NCI-H524 treated with DMSO at 0.1 percent for 48 hours (cell line): Measurements from ENCODE around the gene EYA2.

Experiments
- DNase-seq: peaks from one replicate; lab custom pipeline; 2025; lab: John Stamatoyannopoulos, UW

Gene EYA2

GRCh38 chr20:47113362-47114109 is 218.9 kb downstream of the EYA2 start:
- DNase-seq, result no peak

- no peak for DNase-seq
These were observed 221.1 kb downstream of the EYA2 start for GRCh38 chr20:47115694-47116093.

- no peak for DNase-seq
These were observed 222.7 kb downstream of the EYA2 start for GRCh38 chr20:47117371-47117770.

- DNase-seq, result no peak
These were observed 223.1 kb downstream of the EYA2 start for GRCh38 chr20:47117773-47118172.

GRCh38 chr20:47118206-47118605 is 223.6 kb downstream of the EYA2 start:
- DNase-seq, result no peak

GRCh38 chr20:47118641-47119040 is 224.0 kb downstream of the EYA2 start:
- no peak for DNase-seq

GRCh38 chr20:47120346-47120936 is 225.8 kb downstream of the EYA2 start:
- no peak for DNase-seq

- DNase-seq, result no peak
These were observed 227.9 kb downstream of the EYA2 start for GRCh38 chr20:47122560-47122959.

- DNase-seq, result no peak
These were observed 229.6 kb downstream of the EYA2 start for GRCh38 chr20:47124181-47124717.

- peak; percentile 82 for DNase-seq
These were observed 230.8 kb downstream of the EYA2 start for GRCh38 chr20:47125508-47125757.

GRCh38 chr20:47125758-47126591 is 231.3 kb downstream of the EYA2 start:
- DNase-seq, result peak; percentile 82

- DNase-seq, result no peak
These were observed 232.1 kb downstream of the EYA2 start for GRCh38 chr20:47126709-47127108.

GRCh38 chr20:47127546-47127945 is 232.9 kb downstream of the EYA2 start:
- DNase-seq, result no peak

- DNase-seq, result no peak
These were observed 233.4 kb downstream of the EYA2 start for GRCh38 chr20:47127999-47128398.

- DNase-seq, result no peak
These were observed 234.7 kb downstream of the EYA2 start for GRCh38 chr20:47129306-47129705.

GRCh38 chr20:47133809-47134456 is 239.3 kb downstream of the EYA2 start:
- no peak for DNase-seq

GRCh38 chr20:47136782-47137181 is 242.1 kb downstream of the EYA2 start:
- no peak for DNase-seq

- no peak for DNase-seq
These were observed 242.7 kb downstream of the EYA2 start for GRCh38 chr20:47137231-47137870.

- no peak for DNase-seq
These were observed 245.4 kb downstream of the EYA2 start for GRCh38 chr20:47139934-47140535.

- no peak for DNase-seq
These were observed 246.8 kb downstream of the EYA2 start for GRCh38 chr20:47141350-47141921.
